Upper lobe of left lung (tissue), 6 donors: ENCODE data around the gene MAP4K4. TPM values are rescaled to one million over a fixed set of nuclear protein-coding genes. Genes with fewer than 3 reads are reported as not detected.

Experiments used
- ATAC-seq, 2 donors: fragments of 200-7000 bp; cut with Tn5 transposase; one replicate each; pipeline ENCODE4 v1.9.1; 2022; ENCODE audit warnings: mild to moderate bottlenecking in 2 of 2, moderate library complexity in 2 of 2; ENCODE audit not compliant: low FRiP score in 2 of 2
- DNase-seq, 2 donors: peaks; one replicate each; pipeline ENCODE4 v3.0.0-alpha.2; 2019 to 2020
- H3K27ac ChIP-seq, 4 donors: fragments of 200-600 bp; sonication (generic); one replicate each; pipeline ENCODE4 v1.5.1; 2016 to 2019
- H3K27me3 ChIP-seq, 4 donors: fragments of 200-600 bp; sonication (generic); one replicate each; pipeline ENCODE4 v1.5.1; 2017 to 2019
- H3K36me3 ChIP-seq, 4 donors: fragments of 200-600 bp; sonication (generic); one replicate each; pipeline ENCODE4 v1.5.1; 2016 to 2019
- H3K4me1 ChIP-seq, 4 donors: fragments of 200-600 bp; sonication (generic); one replicate each; pipeline ENCODE4 v1.5.1; 2018 to 2019
- H3K4me3 ChIP-seq, 4 donors: fragments of 200-600 bp; sonication (generic); one replicate each; pipeline ENCODE4 v1.5.1; 2017 to 2019; ENCODE audit warnings: mild to moderate bottlenecking in 2 of 4, moderate library complexity in 1 of 4
- H3K9me3 ChIP-seq, 4 donors: fragments of 200-600 bp; sonication (generic); one replicate each; pipeline ENCODE4 v1.5.1; 2018 to 2019
- EP300 ChIP-seq, 4 donors: sonication (generic); formaldehyde crosslinking; IDR thresholded peaks; one replicate each; pipeline ENCODE4 v1.5.1; 2017; ENCODE audit warnings: antibody characterized with exemption in 4 of 4, control low read depth in 2 of 4
- POLR2A ChIP-seq, 4 donors: fragments of 450-650 bp; IDR thresholded peaks; one replicate each; pipeline ENCODE4 v1.5.1; 2016 to 2017; ENCODE audit warnings: antibody characterized with exemption in 4 of 4, mild to moderate bottlenecking in 2 of 4
- POLR2AphosphoS5 ChIP-seq, 2 donors: sonication (generic); formaldehyde crosslinking; IDR thresholded peaks; one replicate each; pipeline ENCODE4 v1.5.1; 2017; ENCODE audit warnings: antibody characterized with exemption in 2 of 2
- WGBS, 2 donors: methylation state at CpG; one replicate each; pipeline ENCODE4 v1.1.5; 2017 to 2018; 5-methylcytosine and 5-hydroxymethylcytosine counted together
- total RNA-seq, 6 donors: library from RNA; depleted of rRNA in 4 of 6; stranded (reverse); fragments of >200 nt in 4 of 6; gene quantifications; one replicate each; pipeline versions ENCODE4 v1.1.0 to v1.2.1, GENCODE V29; 2016 to 2021
- TF ChIP-seq, protein P1 (sequence below), 6 experiments: fragments of 450-650 bp in 4 of 6; fragments of 200-600 bp in 2 of 6; sonication (generic) in 2 of 6; IDR thresholded peaks; one replicate each; pipeline ENCODE4 v1.5.1; 2016 to 2019; ENCODE audit warnings: antibody characterized with exemption in 6 of 6
- donor health status: DM: no; HTN: no; CAD: no; lungs with moderate emphysema.
- donor health status: DM: no; HTN: yes; CAD: no; lungs with severe emphysema.

The MAP4K4 gene
- total RNA-seq, 6 donors from 2014 or later = 49.8 to 88.0 (median 56.4) TPM

GRCh38 chr2:101758001-101758400 is 60.5 kb downstream of the MAP4K4 start:
- TF ChIP-seq POLR2A (IDR thresholded peaks at IDR 0.05) (no peak), POLR2AphosphoS5 (IDR thresholded peaks at IDR 0.05) (no peak), EP300 (IDR thresholded peaks at IDR 0.05) (no peak)
- TF ChIP-seq, protein P1, sequence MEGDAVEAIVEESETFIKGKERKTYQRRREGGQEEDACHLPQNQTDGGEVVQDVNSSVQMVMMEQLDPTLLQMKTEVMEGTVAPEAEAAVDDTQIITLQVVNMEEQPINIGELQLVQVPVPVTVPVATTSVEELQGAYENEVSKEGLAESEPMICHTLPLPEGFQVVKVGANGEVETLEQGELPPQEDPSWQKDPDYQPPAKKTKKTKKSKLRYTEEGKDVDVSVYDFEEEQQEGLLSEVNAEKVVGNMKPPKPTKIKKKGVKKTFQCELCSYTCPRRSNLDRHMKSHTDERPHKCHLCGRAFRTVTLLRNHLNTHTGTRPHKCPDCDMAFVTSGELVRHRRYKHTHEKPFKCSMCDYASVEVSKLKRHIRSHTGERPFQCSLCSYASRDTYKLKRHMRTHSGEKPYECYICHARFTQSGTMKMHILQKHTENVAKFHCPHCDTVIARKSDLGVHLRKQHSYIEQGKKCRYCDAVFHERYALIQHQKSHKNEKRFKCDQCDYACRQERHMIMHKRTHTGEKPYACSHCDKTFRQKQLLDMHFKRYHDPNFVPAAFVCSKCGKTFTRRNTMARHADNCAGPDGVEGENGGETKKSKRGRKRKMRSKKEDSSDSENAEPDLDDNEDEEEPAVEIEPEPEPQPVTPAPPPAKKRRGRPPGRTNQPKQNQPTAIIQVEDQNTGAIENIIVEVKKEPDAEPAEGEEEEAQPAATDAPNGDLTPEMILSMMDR (IDR thresholded peaks at IDR 0.05) = no peak
- WGBS, 2 donors = 80 to 89% methylated on average over 3 of the region's 3 CpGs
- ATAC-seq (no peak), DNase-seq (no peak)
- no peaks in the 10 kb centered on the region for H3K36me3 ChIP-seq
- no peak overlapping the region for H3K27ac ChIP-seq
- peaks cover 29 to 48% (median 36%) of the 10 kb centered on the region in 4 donors for H3K4me1 ChIP-seq
- H3K27me3 ChIP-seq = no peaks in the 10 kb centered on the region
- no peak overlapping the region for H3K4me3 ChIP-seq
- H3K9me3 ChIP-seq = no peaks in the 10 kb centered on the region

DNA sequence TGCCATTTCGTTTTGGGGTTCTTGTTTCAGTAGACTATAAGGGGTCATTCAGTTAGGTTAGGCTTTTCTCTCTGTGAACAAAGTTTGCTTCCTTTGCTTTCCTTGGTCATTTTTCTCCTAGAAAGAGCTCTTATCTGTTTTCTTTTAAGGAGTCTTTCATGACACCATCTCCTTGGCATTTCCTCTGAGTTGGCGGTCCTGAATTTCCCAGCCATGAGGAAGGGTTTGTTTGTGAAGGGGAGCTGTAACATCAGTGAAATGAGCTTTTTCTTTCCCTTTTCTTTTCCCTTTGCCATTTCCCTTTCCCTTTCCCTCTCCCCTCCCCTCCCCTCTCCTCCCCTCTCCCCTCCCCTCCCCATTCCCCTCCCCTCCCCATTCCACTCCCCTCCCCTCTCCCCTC is 61.7 kb downstream of the MAP4K4 start:
- TF ChIP-seq POLR2A (IDR thresholded peaks at IDR 0.05) (no peak), POLR2AphosphoS5 (IDR thresholded peaks at IDR 0.05) (peak in 1 of 2 donors; percentile 51), EP300 (IDR thresholded peaks at IDR 0.05) (no peak)
- TF ChIP-seq, protein P1 (IDR thresholded peaks at IDR 0.05) = no peak
- H3K36me3 ChIP-seq = no peaks in the 10 kb centered on the region
- no peak overlapping the region for H3K4me3 ChIP-seq
- peak in 1 of 2 donors; percentile 69 for ATAC-seq
- peak overlapping the region in 2 of 4 donors; percentile 49 to 54 for H3K27ac ChIP-seq
- DNase-seq = no peak
- H3K4me1 ChIP-seq = peaks cover 29 to 54% (median 42%) of the 10 kb centered on the region in 4 donors
- WGBS, 2 donors = 36 to 45% methylated on average over 2 of the region's 2 CpGs
- H3K9me3 ChIP-seq = no peaks in the 10 kb centered on the region
- no peaks in the 10 kb centered on the region for H3K27me3 ChIP-seq

- Histone ChIP-seq H3K27me3 (no peaks in the 10 kb centered on the region), H3K9me3 (no peaks in the 10 kb centered on the region), H3K36me3 (no peaks in the 10 kb centered on the region), H3K27ac (peak overlapping the region; percentile 3 to 30 (median 15)), H3K4me3 (no peak overlapping the region), H3K4me1 (peaks cover 47 to 72% (median 60%) of the 10 kb centered on the region in 4 donors)
- 57 to 58% methylated on average over 4 of the region's 4 CpGs for WGBS, 2 donors
- TF ChIP-seq POLR2A (IDR thresholded peaks at IDR 0.05) (no peak), EP300 (IDR thresholded peaks at IDR 0.05) (no peak), POLR2AphosphoS5 (IDR thresholded peaks at IDR 0.05) (no peak)
- TF ChIP-seq, protein P1 (IDR thresholded peaks at IDR 0.05) = no peak
- ATAC-seq (peak in 1 of 2 donors; percentile 22), DNase-seq (no peak)
Observed at GRCh38 chr2:101762451-101763171, 65.1 kb downstream of the MAP4K4 start.

DNA sequence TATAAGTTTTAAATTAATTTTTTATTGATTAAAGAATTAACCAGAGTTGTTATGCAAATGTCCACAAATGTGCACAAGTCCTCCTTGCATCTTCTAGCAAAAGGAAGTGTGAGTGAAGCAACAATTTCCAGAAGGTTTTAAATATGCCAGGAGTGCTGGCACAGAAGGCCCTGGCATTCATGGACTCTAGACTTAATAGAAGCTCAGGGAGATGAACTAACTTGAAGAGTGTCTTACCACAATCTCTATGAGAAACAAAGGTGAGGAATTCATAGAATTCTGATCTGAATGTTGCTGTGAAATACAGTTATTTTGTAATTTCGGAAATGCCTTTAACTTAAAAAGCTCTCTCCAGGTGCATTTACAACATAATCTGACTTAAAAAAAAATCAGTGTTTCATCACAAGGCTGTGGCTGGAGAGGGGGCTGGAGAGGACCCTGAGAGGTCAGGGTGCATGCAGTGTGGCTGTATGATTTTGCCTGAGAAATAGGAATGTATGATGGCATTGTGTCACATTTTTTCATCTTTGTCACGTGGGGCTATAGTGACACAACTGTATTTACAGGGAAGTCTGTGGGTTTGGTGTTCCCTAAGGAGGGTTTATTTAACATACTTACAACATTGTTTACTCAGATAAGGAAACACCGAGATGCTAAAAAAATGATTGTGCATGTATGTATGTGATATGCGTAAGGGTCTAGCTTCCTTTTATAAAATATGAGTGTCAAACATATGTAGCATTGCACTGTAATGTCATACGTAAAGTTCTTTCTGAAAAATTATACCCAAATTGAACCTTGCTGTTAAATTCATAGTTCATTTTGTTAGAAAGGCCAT is 66.2 kb downstream of the MAP4K4 start:
- 48 to 60% methylated on average over 5 of the region's 5 CpGs for WGBS, 2 donors
- ATAC-seq = peak in 1 of 2 donors; percentile 28

DNA sequence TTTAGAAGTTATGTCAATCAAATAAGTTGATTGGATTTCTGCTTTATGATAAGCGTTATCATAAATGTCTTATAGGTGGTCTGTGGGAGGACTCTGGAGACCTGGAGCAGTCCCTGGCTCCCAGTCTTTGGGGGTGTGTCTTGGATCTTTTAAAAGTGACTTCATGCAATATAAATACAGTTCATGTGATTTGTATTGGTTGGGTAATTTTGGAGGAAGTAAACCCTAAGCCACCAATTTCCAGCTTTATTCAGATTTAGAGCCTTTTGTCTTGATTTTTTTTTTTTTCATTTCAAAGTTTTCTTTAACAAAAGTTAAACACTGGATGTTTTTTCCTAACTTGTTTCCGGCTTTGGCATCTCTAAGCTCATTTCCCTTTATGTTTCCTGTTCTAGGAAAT is 68.8 kb downstream of the MAP4K4 start:
- no peak for ATAC-seq
- H3K36me3 ChIP-seq = no peaks in the 10 kb centered on the region
- no peaks in the 10 kb centered on the region for H3K9me3 ChIP-seq
- no peak for TF ChIP-seq POLR2AphosphoS5 (IDR thresholded peaks at IDR 0.05)
- TF ChIP-seq EP300 (IDR thresholded peaks at IDR 0.05) = no peak
- no peak for TF ChIP-seq POLR2A (IDR thresholded peaks at IDR 0.05)
- TF ChIP-seq, protein P1 (IDR thresholded peaks at IDR 0.05) = no peak
- H3K27ac ChIP-seq = peak overlapping the region; percentile 3 to 73 (median 40)
- WGBS, 2 donors = 76 to 78% methylated on average over 2 of the region's 2 CpGs
- H3K4me3 ChIP-seq = no peak overlapping the region
- H3K4me1 ChIP-seq = peaks cover 54 to 82% (median 67%) of the 10 kb centered on the region in 4 donors
- H3K27me3 ChIP-seq = no peaks in the 10 kb centered on the region
- no peak for DNase-seq

More for the DNA sequence above, 66.2 kb downstream of the MAP4K4 start:
- no peak for TF ChIP-seq EP300 (IDR thresholded peaks at IDR 0.05)
- Histone ChIP-seq H3K4me3 (no peak overlapping the region), H3K27me3 (no peaks in the 10 kb centered on the region), H3K9me3 (no peaks in the 10 kb centered on the region), H3K36me3 (no peaks in the 10 kb centered on the region), H3K27ac (peak overlapping the region in 1 of 4 donors; percentile 42), H3K4me1 (peaks cover 51 to 76% (median 61%) of the 10 kb centered on the region in 4 donors)
- no peak for DNase-seq
